Left lung (tissue), 10 donors: ENCODE measurements around the gene NTM. TPM values are rescaled to one million over a fixed set of nuclear protein-coding genes. Genes with fewer than 3 reads are reported as not detected.

Experiments
- ATAC-seq: fragments of 200-7000 bp; cut with Tn5 transposase; one replicate; pipeline ENCODE4 v1.9.1; 2020; ENCODE audit warnings: moderate library complexity
- DNase-seq, 4 donors: peaks; one replicate each; pipeline ENCODE4 v3.0.0-alpha.2; 2013 to 2020
- H3K27ac ChIP-seq, 2 donors: fragments of 200-600 bp; sonication (generic) in 1 of 2; one replicate each; pipeline versions ENCODE4 v1.5.0 to v1.8.0; 2020 to 2021
- H3K27me3 ChIP-seq, 2 donors: fragments of 200-600 bp; sonication (generic) in 1 of 2; one replicate each; pipeline versions ENCODE4 v1.5.0 to v1.8.0; 2020 to 2021
- H3K36me3 ChIP-seq, 2 donors: fragments of 200-600 bp; sonication (generic) in 1 of 2; one replicate each; pipeline versions ENCODE4 v1.5.0 to v1.8.0; 2020 to 2021
- H3K4me1 ChIP-seq, 2 donors: fragments of 200-600 bp; one replicate each; pipeline ENCODE4 v1.8.0; 2021
- H3K4me3 ChIP-seq, 2 donors: fragments of 200-600 bp; sonication (generic) in 1 of 2; one replicate each; pipeline versions ENCODE4 v1.5.0 to v1.8.0; 2020 to 2021; ENCODE audit warnings: mild to moderate bottlenecking in 1 of 2
- H3K9me3 ChIP-seq, 2 donors: fragments of 200-600 bp; sonication (generic) in 1 of 2; one replicate each; pipeline versions ENCODE4 v1.5.0 to v1.8.0; 2020 to 2021
- intact Hi-C, 2 donors: fragments of 100-400 bp; cut with DNase I; formaldehyde crosslinking; loops; one replicate each; pipeline versions ENCODE4 v1.11.2 to v1.14.2; 2022
- polyA plus RNA-seq, 6 donors: library from polyadenylated mRNA; unstranded; fragments of 120-200 nt; gene quantifications; one replicate each; pipeline ENCODE4 v1.2.1, GENCODE V29; 2013; ENCODE audit not compliant: insufficient read length in 6 of 6
- total RNA-seq, 2 donors: library from RNA; stranded (reverse); fragmentation: NEBNext Ultra II Directional; extraction: Animal tissue kit (Norgen Biotek cat#: 25700); gene quantifications; one replicate each; pipeline ENCODE4 v1.2.1, GENCODE V29; 2021
- TF ChIP-seq, protein P1 (sequence below), 2 donors: fragments of 200-600 bp; sonication (generic) in 1 of 2; IDR thresholded peaks; one replicate each; pipeline versions ENCODE4 v1.5.0 to v1.8.0; 2021; ENCODE audit warnings: antibody characterized with exemption in 2 of 2
- donor health status: DM: no; HTN: yes; CAD: no.
- donor health status: DM: no; HTN: no; CAD: no.

NTM gene
- total and polyA plus RNA-seq, 8 donors, result 9.5 to 31.0 (median 21.1) TPM

DNA sequence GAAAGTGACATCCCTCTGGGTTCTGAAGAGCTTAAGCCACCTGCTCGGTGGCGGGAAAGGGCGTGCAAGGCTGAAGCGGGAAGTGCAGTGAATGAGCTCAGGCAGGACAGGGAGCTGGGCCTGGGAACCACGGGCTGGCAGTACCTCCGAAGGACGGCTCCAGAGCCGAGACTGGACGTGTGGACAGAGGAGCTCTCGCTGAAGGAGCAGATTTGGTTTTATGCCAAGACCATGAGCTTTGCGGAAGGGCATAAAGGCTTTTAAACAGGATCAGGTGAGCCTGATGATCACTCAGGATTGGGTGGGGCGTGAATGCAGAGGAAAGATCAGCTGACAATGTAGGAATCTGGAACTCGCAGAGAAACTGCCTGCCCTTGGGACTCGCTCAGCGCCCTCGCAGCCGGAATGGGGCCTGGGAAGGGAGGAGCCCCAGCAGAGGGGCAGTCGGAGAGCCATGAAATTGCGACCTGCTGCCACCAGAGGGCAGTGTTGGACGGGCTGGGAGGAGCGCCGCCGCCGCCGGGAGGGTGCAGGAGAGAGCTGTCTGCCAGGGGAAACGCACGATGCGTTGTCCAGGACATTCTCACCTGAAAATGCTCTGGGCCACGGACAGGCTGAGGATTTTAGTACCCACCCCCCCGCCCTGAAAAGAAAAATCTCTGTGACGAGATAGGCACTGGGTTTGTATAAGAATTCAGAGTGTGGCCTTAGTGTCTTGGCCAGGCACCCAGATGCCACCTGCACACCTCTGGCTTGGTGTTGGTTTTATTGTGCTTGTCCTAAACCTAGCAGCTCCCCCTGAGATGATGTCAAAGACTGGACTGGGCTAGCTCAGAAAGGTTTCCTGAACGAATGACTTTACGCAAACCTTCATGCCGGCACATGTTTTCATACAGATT lies 324.4 kb downstream of the NTM start:
- Histone ChIP-seq H3K9me3 (no peaks in the 10 kb centered on the region), H3K27ac (no peak overlapping the region), H3K4me3 (no peak overlapping the region), H3K36me3 (no peaks in the 10 kb centered on the region), H3K4me1 (no peaks in the 10 kb centered on the region), H3K27me3 (peaks cover 0 to 61% of the 10 kb centered on the region in 2 donors)
- TF ChIP-seq, protein P1, sequence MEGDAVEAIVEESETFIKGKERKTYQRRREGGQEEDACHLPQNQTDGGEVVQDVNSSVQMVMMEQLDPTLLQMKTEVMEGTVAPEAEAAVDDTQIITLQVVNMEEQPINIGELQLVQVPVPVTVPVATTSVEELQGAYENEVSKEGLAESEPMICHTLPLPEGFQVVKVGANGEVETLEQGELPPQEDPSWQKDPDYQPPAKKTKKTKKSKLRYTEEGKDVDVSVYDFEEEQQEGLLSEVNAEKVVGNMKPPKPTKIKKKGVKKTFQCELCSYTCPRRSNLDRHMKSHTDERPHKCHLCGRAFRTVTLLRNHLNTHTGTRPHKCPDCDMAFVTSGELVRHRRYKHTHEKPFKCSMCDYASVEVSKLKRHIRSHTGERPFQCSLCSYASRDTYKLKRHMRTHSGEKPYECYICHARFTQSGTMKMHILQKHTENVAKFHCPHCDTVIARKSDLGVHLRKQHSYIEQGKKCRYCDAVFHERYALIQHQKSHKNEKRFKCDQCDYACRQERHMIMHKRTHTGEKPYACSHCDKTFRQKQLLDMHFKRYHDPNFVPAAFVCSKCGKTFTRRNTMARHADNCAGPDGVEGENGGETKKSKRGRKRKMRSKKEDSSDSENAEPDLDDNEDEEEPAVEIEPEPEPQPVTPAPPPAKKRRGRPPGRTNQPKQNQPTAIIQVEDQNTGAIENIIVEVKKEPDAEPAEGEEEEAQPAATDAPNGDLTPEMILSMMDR (IDR thresholded peaks at IDR 0.05), result peak; percentile 87 to 97
- DNase-seq, result peak; percentile 69 to 93 (median 84)
- ATAC-seq, result peak; percentile 99
- intact Hi-C loops, result no loop called here

DNA sequence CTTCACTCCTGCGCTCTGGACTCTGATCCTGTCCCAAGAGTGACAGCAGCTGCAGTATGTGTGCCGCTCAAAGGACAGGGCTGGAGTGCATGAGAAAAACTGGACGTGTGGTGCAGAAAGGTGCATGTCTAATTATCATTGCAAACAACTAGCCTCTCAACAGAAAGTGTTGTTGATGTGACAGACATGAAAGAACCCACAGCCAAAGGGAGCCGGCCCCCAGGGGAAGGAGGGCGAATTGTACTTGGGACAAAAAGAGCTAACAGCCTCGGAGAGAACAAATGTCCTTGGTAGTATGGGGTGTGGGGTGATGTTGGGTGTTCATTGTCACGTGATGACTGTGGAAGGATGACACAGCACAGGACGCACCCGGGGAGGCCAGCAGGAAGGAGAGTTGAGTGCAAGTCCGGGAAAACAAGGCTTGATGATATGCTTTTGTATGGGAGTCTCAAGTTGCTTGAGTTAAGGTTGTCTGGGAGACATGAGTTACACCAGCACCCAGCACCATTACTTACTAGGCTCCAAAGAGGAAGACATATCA lies 325.5 kb downstream of the NTM start:
- TF ChIP-seq, protein P1 (IDR thresholded peaks at IDR 0.05), result no peak
- no peak for DNase-seq
- Histone ChIP-seq H3K27me3 (peaks cover 0 to 51% of the 10 kb centered on the region in 2 donors), H3K4me3 (no peak overlapping the region), H3K36me3 (no peaks in the 10 kb centered on the region), H3K9me3 (no peaks in the 10 kb centered on the region), H3K4me1 (no peaks in the 10 kb centered on the region), H3K27ac (no peak overlapping the region)
- intact Hi-C loops, result no loop called here
- no peak for ATAC-seq

DNA sequence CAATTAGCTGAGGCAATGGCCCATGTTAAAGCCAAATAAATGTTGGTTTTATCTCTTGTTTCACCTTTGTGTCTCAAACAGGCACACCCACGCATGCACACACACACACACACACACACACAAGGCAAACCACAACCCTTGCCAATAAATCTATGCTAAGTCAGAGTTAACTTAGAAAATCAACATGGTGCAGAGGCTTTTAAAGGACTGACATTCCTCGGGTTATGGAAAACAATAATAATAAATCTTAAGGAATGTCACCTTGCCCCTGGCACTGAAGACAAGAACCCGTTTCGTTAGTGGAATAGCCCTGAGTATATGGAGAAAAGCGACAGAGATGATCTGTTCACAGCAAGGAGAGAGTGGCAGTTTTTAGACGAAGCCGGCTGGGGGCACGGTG lies 326.3 kb downstream of the NTM start:
- TF ChIP-seq, protein P1 (IDR thresholded peaks at IDR 0.05), result no peak
- DNase-seq, result no peak
- H3K9me3 ChIP-seq, result no peaks in the 10 kb centered on the region

DNA sequence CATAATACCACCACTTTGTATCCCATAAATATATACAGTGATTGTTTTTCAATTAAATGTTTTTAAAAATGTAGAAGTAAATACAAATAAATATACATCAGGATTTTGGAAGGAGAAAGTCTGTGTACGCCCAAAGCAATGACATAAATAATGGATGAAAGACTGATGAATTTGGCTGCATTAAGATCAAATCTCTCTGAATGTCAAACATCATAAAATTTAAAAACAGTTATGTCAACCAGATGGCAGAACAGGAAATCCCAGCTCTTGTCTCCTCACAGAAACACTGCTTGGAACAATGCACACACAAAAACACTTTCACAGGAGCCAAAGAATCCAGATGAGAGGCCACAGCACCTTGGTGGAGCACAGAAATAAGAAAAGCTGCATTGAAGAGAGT lies 332.9 kb downstream of the NTM start:
- TF ChIP-seq, protein P1 (IDR thresholded peaks at IDR 0.05), result no peak
- no peaks in the 10 kb centered on the region for H3K36me3 ChIP-seq
- H3K27me3 ChIP-seq, result no peaks in the 10 kb centered on the region
- ATAC-seq (no peak), DNase-seq (no peak)
- H3K4me3 ChIP-seq, result no peak overlapping the region
- peaks cover 0 to 17% of the 10 kb centered on the region in 2 donors for H3K9me3 ChIP-seq
- intact Hi-C loops, result no loop called here
- no peaks in the 10 kb centered on the region for H3K4me1 ChIP-seq
- H3K27ac ChIP-seq, result no peak overlapping the region

More for the DNA sequence above, 326.3 kb downstream of the NTM start:
- Histone ChIP-seq H3K4me3 (no peak overlapping the region), H3K4me1 (no peaks in the 10 kb centered on the region), H3K36me3 (no peaks in the 10 kb centered on the region), H3K27ac (no peak overlapping the region), H3K27me3 (peaks cover 0 to 44% of the 10 kb centered on the region in 2 donors)
- no peak for ATAC-seq
- intact Hi-C loops, result no loop called here

DNA sequence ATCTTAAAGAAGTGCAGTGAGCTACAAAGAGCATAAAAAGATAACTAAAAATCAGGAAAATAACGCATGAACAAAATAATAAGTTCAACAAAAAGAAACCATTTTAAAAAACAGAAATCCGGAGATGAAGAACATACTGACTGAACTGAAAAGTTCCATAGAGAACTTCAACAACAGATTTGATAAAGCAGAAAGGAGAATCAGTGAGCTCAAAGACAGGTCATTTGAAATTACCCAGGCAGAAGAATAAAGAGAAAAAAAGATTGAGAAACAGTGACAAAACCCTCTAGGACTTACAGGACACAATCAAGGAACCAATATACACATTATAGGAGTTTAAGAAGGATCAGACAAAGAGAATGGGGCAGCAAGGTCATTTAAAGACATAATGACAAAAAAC lies 334.3 kb downstream of the NTM start:
- ATAC-seq (no peak), DNase-seq (no peak)
- TF ChIP-seq, protein P1 (IDR thresholded peaks at IDR 0.05), result no peak
- no peaks in the 10 kb centered on the region for H3K36me3 ChIP-seq
- H3K4me3 ChIP-seq, result no peak overlapping the region
- H3K27me3 ChIP-seq, result no peaks in the 10 kb centered on the region
- H3K27ac ChIP-seq, result no peak overlapping the region
- peaks cover 0 to 17% of the 10 kb centered on the region in 2 donors for H3K9me3 ChIP-seq
- intact Hi-C loops, result no loop called here
- no peaks in the 10 kb centered on the region for H3K4me1 ChIP-seq
